SW 1271 (cell line): ENCODE measurements around the gene LRR1.
"Not testable (repeated sequence)": the region's sequence is repeated elsewhere in the genome, so short reads cannot be mapped to it uniquely, and the experiment has no call there.

Experiments used
- DNase-seq, 2 experiments: peaks; one replicate each; lab custom pipeline; 2025; lab: John Stamatoyannopoulos, UW

LRR1 gene, protein sequence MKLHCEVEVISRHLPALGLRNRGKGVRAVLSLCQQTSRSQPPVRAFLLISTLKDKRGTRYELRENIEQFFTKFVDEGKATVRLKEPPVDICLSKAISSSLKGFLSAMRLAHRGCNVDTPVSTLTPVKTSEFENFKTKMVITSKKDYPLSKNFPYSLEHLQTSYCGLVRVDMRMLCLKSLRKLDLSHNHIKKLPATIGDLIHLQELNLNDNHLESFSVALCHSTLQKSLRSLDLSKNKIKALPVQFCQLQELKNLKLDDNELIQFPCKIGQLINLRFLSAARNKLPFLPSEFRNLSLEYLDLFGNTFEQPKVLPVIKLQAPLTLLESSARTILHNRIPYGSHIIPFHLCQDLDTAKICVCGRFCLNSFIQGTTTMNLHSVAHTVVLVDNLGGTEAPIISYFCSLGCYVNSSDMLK

DNA sequence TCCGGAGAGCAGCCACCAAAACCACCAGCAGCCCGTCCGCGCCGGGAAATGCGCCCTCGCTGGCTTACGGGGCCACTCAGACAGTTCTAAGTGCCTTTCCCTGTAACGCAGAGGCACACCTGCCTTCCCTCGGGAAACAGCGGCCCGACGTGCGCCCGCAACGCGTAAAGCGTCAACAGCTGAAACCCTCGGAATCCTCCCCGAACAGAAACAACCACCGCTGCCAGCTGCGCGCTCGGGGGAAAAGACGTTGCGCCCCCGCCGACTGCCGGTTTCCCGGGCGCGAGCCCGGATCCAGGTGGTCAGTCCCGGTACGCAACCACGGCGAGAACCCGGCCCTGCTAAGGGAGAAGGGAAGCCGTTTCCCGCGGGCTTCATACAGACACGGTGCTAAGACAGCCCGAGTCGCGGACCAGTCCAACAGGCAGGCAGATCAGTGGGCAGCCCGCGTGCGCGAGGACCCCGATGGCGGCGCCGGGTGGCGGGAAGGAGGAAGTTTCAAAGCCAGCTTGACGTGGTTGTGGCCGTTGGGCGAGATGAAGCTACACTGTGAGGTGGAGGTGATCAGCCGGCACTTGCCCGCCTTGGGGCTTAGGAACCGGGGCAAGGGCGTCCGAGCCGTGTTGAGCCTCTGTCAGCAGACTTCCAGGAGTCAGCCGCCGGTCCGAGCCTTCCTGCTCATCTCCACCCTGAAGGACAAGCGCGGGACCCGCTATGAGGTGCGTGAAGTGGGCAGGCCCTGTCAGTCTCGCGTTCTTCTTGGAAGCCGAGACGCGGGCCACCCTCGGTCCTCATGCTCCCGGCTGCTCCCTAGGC, at the start of gene LRR1:
TSS of gene LRR1 (plus strand) at position 456 of the 816 bp plus-strand sequence. CDS start at position 537, 81 bp downstream.
- peak; percentile 65 to 84 for DNase-seq

DNA sequence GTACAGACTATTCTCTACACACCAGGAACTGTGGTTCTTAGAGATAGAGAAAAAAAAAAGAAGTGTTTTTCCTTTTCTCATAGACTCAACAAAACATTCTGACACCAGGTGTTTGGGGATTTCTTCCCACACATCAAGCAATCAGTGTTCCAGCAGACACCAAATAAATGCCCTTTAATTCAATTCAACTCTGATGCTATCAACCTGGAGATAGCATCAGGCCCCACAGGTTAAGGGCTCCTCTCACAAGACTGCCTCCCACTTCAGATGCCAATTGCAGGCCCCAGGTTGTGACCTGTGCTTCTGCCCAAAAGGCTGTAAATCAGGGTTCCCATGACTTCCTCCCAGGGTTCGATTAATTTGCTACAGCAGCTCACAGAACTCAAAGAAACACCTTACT, 49.3 kb upstream of the LRR1 start:
- no peak for DNase-seq

DNA sequence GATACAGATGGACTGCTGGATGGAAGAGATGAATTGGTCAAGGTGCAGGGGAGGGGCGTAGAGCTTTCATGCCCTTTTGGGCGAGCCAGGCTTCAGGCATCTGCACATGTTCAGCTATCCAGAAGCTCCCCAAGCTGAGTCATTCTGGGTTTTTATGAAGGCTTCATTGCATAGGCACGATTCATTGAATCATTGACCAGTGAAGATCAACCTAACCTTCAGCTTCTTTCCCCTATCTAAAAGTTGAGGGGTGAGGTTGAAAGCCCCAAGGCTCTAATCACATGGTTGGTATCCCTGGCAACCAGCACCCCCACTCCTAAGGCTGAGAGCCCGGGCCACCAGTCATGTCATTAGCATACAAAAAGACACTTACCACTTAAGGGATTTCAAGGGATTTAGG, 48.9 kb upstream of the LRR1 start:
- no peak for DNase-seq

DNA sequence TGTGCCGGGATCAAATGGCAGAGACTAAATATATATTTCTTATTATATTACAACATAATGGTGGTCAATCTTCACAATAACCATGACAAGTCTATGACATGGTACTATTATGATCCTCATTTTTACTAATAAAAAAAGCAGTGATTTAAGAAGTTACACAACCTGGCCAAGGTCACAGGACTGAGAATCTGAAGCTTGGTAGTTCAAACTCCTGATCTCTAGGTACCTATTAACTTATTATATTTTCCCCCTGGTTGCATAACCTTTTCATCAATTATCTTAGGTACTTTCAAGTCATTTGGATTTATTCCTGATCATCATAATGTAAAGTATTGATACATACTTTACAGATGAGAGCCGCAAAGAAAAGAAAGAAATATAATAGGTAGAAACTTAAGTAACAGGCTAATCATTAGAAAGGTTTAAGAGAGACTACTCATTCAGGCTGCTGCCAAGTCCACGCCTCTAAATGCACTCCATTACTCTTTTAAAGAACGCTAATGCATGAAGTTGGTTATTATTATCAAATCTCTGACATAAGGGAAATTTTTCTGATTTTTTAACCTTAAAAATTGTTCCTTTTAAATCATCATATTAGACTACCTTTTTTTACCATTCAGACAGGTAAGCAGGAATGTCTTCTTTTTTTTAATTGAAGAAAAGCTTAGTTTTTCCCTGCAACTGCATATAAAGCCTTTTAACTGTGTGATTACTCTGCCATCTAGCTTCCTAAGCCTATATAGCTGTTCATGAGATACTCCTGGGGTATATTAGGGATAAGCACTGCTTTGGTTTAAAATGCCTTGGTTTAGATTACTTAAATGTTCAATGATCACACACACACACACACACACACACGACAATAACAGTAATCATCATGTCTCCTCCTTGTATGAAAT, 48.2 kb upstream of the LRR1 start:
- peak in 1 of 2 experiments; percentile 33 for DNase-seq

DNA sequence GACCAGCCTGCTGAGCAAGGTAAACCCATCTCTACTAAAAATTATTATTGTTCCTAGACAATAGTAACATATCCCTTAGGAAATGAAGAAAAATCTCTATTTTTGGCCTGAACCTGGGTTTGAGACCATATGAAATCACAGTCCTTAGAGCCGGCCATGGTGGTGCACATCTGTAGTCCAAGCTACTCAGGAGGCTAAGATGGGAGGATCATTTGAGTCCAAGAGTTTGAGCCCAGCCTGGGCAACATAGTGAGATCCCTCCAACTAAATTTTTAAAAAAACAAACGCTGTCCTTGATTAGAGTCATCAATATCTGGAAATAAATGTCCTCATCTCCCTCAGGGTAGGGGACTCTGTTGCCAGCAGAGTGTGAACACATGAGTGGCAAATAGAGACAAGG, 47.2 kb upstream of the LRR1 start:
- no peak for DNase-seq

DNA sequence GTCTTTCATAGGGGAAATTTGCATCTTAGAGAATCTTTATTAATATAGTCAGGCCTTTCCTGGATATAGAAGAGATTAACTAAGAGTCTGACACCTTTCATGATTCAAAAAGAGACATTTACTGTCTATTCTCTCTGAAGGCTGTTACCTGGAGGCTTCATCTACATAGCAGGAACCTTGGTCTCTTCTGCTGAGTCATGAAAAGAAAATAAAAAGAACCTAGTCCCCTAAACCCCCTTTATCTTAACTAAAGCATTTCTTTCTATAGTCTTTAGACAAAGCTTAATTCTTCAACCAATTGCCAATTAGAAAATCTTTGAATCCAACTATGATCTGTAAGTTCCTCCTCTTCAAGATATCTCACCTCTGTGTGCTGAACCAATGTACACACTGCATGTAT, 45.6 kb upstream of the LRR1 start:
- no peak for DNase-seq

DNA sequence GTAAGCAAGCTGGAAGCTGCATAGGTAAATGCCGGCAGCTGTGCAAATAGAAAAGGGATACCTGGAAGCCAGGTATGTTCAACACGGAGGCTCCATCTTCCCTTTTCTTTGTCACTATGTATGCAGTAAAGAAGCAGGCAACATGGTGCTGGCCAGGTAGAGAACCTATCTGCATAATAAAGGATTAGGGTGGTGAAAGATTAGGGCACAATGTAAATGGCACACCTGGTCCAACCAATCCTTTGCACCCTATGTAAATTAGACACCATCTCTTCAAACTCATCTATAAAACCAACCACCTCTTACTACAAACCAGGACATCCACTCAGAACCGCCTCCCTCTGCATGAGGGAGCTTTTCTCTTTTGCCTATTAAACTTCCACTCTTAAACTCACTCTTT, 44.8 kb upstream of the LRR1 start:
- no peak for DNase-seq

DNA sequence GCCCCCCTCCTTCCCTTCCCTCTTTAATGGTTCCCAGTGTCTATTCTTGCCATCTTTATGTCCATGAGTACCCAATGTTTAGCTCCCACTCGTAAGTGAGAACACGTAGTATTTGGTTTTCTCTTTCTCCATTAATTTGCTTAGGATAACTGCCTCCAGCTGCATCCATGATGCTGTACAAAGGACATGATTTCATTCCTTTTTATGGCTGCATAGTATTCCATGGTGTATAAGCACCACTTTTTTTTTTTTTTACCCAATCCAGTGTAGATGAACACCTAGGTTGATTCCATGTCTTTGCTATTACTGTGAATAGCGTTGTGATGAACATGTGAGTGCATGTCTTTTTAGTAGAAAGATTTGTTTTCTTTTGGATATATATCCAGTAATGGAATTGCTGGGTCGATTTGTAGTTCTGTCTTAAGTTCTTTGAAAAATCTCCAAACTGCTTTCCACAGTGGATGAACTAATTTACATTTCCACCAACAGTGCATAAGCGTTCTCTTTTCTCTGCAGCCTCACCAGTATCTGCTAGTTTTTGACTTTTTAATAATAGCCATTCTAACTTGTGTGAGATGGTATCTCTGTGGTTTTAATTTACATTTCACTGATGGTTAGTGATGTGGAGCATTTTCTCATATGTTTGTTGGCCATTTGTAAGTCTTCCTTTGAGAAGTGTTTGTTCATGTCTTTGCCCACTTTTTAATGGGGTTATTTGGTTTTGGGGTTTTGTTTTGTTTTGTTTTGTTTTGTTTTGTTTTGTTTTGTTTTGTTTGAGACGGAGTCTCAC, 38.6 kb upstream of the LRR1 start:
- no peak for DNase-seq

DNA sequence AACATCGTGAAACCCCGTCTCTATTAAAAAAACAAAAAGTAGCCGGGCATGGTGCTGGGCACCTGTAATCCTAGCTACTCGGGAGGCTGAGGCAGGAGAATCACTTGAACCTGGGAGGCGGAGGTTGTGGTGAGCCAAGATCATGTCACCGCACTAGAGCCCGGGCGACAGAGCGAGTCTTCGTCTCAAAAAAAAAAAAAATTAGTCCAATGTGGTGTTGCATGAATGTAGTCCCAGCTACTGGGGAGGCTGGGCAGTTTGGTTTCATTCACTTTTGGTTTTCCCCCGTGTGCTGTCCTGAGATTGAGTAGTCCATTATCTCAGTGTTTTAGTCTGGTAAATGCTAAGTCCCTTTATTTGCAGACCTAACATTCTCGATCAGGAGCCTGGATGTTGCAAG, 32.0 kb upstream of the LRR1 start:
- DNase-seq: no peak

DNA sequence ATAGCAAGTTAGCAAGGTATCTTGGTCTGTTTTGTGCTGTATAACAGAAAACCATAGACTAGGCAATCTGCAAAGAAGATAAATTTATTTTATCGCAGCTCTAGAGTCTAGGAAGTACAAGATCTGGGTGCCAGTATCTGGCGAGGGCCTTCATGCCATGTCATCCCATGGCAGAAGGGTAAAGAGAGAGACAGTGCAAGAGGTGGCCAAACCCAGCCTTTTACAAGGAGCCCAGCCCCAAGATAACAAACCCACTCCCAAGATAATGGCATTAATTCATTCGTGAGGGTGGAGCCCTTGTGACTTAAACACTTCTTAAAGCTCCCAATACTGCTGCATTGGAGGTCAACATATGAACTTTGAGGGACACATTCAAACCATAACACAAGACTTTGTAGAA, 29.5 kb upstream of the LRR1 start:
- DNase-seq: no peak

DNA sequence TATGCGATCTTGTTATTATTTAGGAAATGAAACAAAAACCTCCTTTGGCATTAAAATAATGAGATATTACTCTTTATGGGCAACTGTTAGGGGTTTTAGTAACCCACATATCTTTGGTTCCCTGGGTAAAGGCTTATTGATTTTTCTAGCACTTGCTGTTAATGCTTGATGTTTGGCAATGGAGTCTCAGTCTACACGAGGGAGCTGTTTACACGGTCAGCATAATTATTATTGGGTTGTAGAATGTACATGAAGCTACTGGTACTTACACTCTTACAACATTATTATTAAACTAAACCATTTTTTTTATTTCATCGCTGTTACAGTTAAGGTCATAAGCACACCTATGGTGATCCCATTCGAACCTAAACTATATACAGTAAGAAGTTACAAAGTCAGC, 24.7 kb upstream of the LRR1 start:
- no peak for DNase-seq

DNA sequence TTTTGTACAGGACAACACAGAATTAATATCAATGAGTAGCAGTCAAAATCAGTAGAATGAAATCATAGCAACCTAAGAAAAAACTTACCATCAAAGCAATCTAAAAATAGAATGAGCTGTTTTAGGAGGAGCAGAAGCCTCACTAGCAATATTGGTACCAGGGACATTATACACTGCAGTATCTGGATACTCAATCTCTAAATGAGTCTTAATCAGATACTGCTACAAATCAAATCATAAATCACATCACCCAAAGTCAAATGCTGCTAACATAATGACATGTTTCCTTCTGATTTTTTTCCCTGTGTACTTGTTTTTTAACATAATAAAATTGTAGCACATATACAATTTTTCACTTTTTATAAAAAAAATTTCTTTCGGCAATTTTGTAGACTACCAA, 20.6 kb upstream of the LRR1 start:
- no peak for DNase-seq

DNA sequence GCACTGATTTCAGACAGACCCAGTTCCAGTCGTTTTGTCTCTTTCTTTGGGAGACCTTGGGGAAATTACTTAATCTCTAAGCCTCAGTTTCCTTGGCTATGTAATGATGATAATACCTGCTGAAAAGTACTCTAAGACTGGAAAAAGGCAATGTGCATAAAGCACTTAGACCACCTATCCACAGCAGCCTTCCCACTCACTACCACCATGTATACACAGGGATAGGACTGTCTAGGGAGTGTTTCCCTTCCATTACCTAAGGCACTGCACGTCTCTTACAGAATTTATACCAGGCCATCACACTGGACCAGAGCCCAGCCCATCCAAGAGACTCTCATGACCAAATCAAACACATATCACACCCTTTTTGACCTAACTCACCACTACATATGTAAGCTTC, 18.9 kb upstream of the LRR1 start:
- no peak for DNase-seq

DNA sequence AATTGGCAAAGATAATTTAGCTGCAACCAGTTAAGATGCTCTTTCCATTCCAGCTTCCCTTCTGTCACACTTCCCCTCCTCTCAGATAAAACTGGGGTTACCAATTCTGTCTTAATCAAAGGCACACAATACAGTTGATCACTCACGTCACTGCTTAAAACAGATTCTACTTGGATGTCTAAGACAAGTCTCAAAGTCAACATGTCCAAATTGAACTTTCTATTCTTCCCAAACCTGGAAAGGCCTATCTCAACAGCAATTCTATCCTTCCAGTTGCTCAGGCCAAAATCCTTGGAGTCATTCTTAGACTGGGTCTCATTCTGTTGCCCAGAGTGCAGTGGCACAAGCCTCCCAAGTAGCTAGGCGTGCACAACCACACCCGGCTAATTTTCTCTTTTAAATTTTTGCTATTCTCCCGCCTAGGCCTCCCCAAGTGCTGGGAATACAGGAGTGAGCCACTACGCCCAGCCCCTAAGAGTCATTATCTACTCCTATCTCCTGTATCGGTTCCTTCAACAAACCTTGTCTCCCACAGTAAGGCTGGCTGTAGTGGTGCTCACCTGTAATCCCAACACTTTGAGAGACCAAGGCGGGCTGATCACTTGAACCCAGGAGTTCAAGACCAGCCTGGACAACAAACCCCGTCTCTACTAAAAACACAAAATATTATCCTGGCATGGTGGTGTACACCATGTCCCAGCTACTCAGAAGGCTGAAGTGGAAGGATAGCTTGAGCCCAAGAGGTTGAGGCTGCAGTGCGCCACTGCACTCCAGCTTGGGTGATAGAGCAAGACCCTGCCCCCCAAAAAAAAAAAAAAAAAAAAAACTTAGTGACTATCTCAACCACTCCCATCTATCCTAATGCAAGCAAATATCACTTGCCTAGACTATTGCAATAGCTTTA, 17.3 kb upstream of the LRR1 start:
- no peak for DNase-seq

DNA sequence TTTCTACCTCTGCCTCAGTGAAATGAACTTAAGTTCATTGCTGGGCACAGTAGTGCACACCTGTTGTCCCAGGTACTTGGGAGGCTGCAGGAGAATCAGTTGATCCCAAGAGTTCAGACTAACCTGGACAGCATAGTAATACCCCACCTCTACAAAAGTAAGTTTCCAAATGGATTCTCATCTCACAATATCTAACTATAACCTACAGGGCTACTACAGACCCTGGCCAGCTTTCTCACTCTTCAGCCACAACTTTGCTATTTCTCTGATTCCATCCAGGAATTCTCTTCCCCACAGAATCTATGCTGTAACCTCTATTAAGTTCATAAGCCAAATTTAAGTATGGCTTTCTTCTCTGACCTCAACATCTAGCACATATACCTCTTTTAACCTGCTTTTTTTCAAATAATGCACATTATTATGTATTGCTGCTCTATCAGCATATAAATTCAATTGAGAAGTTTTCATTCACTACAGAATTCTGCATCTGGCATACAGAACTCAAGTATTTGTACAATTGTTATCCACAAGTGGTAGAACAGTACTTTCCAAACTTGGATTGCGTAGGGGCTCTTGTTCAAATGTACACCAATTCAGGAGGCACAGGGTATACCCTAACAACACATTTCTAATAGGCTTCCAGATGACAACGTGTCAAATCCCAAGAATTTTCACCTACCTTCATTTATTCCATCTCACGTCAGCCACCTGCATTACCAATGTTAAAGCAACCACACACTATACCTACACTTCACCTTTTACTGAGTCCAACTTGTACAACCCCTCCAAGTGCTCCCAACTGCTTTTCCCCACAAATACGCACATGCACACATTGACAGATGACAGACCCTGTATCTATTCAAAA, 16.4 kb upstream of the LRR1 start:
- no peak for DNase-seq

DNA sequence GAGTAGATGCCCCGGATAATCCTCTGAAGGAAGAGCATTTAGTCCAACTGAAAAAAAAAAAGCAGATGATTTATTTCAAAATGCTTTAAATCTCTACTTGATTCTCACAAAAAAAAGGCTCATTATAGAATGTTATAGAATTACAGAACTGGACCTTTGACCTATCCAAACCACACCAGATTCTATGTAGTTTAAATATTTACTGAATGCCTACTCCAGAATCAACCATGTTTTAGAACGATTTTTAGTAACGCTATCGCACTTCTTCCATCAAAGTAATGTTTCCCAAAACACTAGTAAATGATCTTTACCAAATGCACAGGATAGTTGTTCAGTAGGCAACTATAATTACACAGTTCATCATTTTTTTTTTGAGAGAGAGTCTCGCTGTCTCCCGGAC, 15.1 kb upstream of the LRR1 start:
- no peak for DNase-seq

DNA sequence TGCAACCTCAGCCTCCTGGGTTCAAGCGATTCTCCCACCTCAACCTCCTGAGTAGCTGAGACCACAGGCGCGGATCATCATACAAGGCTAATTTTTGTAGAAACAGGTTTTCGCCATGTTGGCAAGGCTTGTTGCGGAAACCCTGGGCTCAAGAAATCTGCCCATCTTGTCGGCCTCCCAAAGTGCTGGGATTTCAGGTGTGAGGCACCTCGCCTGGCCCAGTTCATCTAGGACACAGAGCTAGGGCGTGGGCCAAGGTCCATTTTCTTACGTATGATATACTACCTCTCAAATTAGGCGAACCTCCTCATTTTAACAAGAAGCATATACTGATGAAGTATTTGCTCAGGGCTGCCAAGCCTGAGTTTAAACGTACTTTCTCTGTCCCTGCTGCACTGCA, 14.7 kb upstream of the LRR1 start:
- no peak for DNase-seq

DNA sequence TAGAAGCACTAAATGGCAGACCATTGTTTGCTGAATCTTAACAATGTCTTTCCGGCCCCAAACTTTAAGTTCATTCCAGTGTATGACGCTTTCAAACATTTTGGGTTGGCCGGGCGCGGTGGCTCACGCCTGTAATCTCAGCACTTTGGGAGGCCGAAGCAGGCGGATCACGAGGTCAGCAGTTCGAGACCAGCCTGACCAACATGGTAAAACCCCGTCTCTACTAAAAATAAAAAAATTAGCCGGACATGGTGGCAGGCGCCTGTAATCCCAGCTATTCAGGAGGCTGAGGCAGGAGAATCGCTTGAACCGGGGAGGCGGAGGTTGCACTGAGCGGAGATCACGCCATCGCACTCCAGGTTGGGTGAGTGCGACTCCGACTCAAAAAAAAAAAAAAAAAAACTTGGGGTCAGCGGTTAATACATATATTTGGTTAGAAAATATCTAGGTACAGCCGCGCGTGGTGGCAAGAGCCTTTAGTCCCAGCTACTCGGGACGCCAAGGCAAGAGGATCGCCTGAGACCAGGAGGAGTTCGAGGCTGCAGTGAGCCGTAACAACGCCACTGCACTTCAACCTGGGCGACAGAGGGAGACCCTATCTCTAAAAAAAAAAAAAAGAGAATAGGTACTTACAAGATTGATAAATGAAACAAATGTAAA, 13.6 kb upstream of the LRR1 start:
- DNase-seq: not testable (repeated sequence)
